HEK293 (cell line): Measurements from ENCODE around the gene ANKRD52.

ENCODE experiments used
- HOXC10 ChIP-seq: sonication (generic); formaldehyde crosslinking; IDR thresholded peaks from 2 replicates; pipeline ENCODE4 v1.8.1; 2023; ENCODE audit warnings: mild to moderate bottlenecking, missing genetic modification reagents
- KLF10 ChIP-seq: fragments of 450-650 bp; IDR thresholded peaks from 2 replicates; pipeline ENCODE4 v1.5.1; 2018; ENCODE audit warnings: missing biosample characterization, mild to moderate bottlenecking, missing genetic modification characterization
- PRDM1 ChIP-seq: fragments of 450-650 bp; formaldehyde crosslinking; IDR thresholded peaks from 2 replicates; pipeline ENCODE4; 2016; ENCODE audit warnings: missing biosample characterization, missing genetic modification characterization
- SP3 ChIP-seq: fragments of 450-650 bp; formaldehyde crosslinking; IDR thresholded peaks from 2 replicates; pipeline ENCODE4 v1.5.1; 2016; ENCODE audit warnings: missing biosample characterization, missing genetic modification characterization
- YY1 ChIP-seq: fragments of 450-650 bp; formaldehyde crosslinking; IDR thresholded peaks from 2 replicates; pipeline ENCODE4 v1.5.1; 2018; ENCODE audit warnings: missing biosample characterization, missing genetic modification characterization
- ZBTB21 ChIP-seq: fragments of 450-650 bp; formaldehyde crosslinking; IDR thresholded peaks from 2 replicates; pipeline ENCODE4 v1.5.1; 2017; ENCODE audit warnings: missing biosample characterization, missing genetic modification characterization
- ZFHX2 ChIP-seq: fragments of 450-650 bp; formaldehyde crosslinking; conservative IDR thresholded peaks from 2 replicates; pipeline ENCODE4 v1.5.1; 2016; ENCODE audit warnings: missing biosample characterization, missing genetic modification characterization
- ZNF221 ChIP-seq: fragments of 450-650 bp; formaldehyde crosslinking; IDR thresholded peaks from 2 replicates; pipeline ENCODE4 v1.5.1; 2017; ENCODE audit warnings: missing biosample characterization, missing genetic modification characterization, borderline replicate concordance
- ZNF341 ChIP-seq: fragments of 450-650 bp; formaldehyde crosslinking; IDR thresholded peaks from 2 replicates; pipeline ENCODE4; 2016; ENCODE audit warnings: low read depth, missing biosample characterization, missing genetic modification characterization
- ZNF596 ChIP-seq: fragments of 450-650 bp; IDR thresholded peaks from 2 replicates; pipeline ENCODE4 v1.5.0; 2018; ENCODE audit warnings: missing biosample characterization, mild to moderate bottlenecking, missing genetic modification characterization, moderate library complexity
- ZNF624 ChIP-seq: fragments of 450-650 bp; formaldehyde crosslinking; IDR thresholded peaks from 2 replicates; pipeline ENCODE4 v1.5.1; 2017; ENCODE audit warnings: missing biosample characterization, missing genetic modification characterization
- ZNF660 ChIP-seq: fragments of 450-650 bp; IDR thresholded peaks from 2 replicates; pipeline ENCODE4 v1.5.1; 2018; ENCODE audit warnings: missing biosample characterization, mild to moderate bottlenecking, missing genetic modification characterization
- ZNF677 ChIP-seq: fragments of 450-650 bp; IDR thresholded peaks from 2 replicates; pipeline ENCODE4 v1.5.0; 2018; ENCODE audit warnings: missing biosample characterization, mild to moderate bottlenecking, missing genetic modification characterization, moderate library complexity
- ZNF776 ChIP-seq: fragments of 450-650 bp; formaldehyde crosslinking; IDR thresholded peaks from 2 replicates; pipeline ENCODE4 v1.5.0; 2017; ENCODE audit warnings: missing biosample characterization, missing genetic modification characterization, borderline replicate concordance
- ZNF777 ChIP-seq: fragments of 450-650 bp; formaldehyde crosslinking; IDR thresholded peaks from 2 replicates; pipeline ENCODE4 v1.5.1; 2017; ENCODE audit warnings: missing biosample characterization, missing genetic modification characterization, borderline replicate concordance
- ZNF843 ChIP-seq: fragments of 450-650 bp; formaldehyde crosslinking; IDR thresholded peaks from 2 replicates; pipeline ENCODE4 v1.5.1; 2016; ENCODE audit warnings: missing biosample characterization, missing genetic modification characterization
- ZSCAN23 ChIP-seq: fragments of 450-650 bp; formaldehyde crosslinking; IDR thresholded peaks from 2 replicates; pipeline ENCODE4 v1.5.1; 2016; ENCODE audit warnings: missing biosample characterization, missing genetic modification characterization
- ZSCAN30 ChIP-seq: fragments of 450-650 bp; IDR thresholded peaks from 2 replicates; pipeline ENCODE4 v1.5.1; 2018; ENCODE audit warnings: missing biosample characterization, mild to moderate bottlenecking, missing genetic modification characterization, moderate library complexity
- TF ChIP-seq, protein P1 (sequence below): fragments of 450-650 bp; formaldehyde crosslinking; IDR thresholded peaks from 2 replicates; pipeline ENCODE4 v1.5.1; 2016; ENCODE audit warnings: missing biosample characterization, missing genetic modification characterization
- TF ChIP-seq, protein P2 (sequence below): fragments of 450-650 bp; formaldehyde crosslinking; optimal IDR thresholded peaks from 2 replicates; pipeline ENCODE3; 2016; ENCODE audit warnings: missing biosample characterization, mild to moderate bottlenecking, missing genetic modification characterization
- TF ChIP-seq, protein P3 (sequence below): fragments of 450-650 bp; formaldehyde crosslinking; IDR thresholded peaks from 2 replicates; pipeline ENCODE4 v1.5.1; 2016; ENCODE audit warnings: missing biosample characterization, missing genetic modification characterization
- TF ChIP-seq, protein P4 (sequence below): fragments of 450-650 bp; formaldehyde crosslinking; IDR thresholded peaks from 2 replicates; pipeline ENCODE4 v1.5.1; 2017; ENCODE audit warnings: missing biosample characterization, missing genetic modification characterization
- TF ChIP-seq, protein P5 (sequence below): fragments of 450-650 bp; formaldehyde crosslinking; IDR thresholded peaks from 2 replicates; pipeline ENCODE4 v1.5.1; 2016; ENCODE audit warnings: missing biosample characterization, missing genetic modification characterization, borderline replicate concordance
- TF ChIP-seq, protein P6 (sequence below): fragments of 450-650 bp; formaldehyde crosslinking; IDR thresholded peaks from 2 replicates; pipeline ENCODE4 v1.5.1; 2016; ENCODE audit warnings: missing biosample characterization, missing genetic modification characterization

ANKRD52 gene

DNA sequence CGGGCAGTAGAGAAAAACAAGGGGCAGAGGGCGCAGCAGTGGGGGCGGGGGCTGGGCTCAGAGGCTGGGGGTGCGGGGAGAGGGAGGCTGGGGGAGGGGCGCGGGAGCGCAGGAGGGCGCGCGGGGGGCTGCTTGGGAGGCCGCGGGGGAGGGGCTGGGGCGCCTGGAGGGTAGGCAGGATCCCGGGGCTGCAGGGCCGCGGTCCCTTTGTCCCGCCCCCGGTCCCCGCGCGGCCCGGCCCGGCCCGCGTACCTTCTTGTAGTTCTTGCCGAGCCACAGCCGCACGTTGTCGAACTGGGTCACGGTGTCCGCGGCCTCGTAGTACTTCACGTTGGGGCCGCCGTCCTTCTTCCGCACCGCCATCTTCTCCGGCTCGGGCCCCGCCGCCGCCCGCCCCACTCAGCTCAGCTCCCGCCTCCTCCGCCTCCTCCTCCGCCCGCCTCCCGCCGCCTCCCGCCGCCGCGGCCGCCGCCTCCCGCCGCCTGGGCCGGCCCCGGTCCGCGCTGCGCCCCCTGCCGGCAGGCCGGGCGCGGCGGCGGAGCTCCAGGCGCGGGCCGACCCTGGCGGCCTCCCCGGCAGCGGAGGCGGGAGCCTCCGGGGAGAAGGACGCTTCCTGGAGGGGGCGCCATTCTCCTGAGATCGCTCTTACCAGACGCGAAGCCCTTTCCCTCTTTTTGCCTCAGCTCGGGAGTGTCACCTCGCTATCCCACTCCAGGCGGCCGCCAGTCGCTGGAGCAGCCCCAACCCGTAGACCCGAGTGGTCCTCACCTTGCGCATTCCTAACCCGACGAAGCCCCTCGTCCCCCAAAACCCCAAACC, 68.9 kb downstream of the ANKRD52 start, which contains the start of gene SMARCC2 (continued):
- TF ChIP-seq, protein P1, sequence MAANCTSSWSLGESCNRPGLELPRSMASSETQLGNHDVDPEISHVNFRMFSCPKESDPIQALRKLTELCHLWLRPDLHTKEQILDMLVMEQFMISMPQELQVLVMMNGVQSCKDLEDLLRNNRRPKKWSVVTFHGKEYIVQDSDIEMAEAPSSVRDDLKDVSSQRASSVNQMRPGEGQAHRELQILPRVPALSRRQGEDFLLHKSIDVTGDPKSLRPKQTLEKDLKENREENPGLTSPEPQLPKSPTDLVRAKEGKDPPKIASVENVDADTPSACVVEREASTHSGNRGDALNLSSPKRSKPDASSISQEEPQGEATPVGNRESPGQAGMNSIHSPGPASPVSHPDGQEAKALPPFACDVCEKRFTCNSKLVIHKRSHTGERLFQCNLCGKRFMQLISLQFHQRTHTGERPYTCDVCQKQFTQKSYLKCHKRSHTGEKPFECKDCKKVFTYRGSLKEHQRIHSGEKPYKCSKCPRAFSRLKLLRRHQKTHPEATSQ: peak; percentile 9; the same call in 1 of the 2 replicates
- TF ChIP-seq, protein P2, sequence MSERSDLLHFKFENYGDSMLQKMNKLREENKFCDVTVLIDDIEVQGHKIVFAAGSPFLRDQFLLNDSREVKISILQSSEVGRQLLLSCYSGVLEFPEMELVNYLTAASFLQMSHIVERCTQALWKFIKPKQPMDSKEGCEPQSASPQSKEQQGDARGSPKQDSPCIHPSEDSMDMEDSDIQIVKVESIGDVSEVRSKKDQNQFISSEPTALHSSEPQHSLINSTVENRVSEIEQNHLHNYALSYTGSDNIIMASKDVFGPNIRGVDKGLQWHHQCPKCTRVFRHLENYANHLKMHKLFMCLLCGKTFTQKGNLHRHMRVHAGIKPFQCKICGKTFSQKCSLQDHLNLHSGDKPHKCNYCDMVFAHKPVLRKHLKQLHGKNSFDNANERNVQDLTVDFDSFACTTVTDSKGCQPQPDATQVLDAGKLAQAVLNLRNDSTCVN: peak; percentile 65
- peak; percentile 65; the same call in 1 of the 2 replicates for TF ChIP-seq ZNF777 (tag by site-specific recombination)
- peak; percentile 29; the same call in 1 of the 2 replicates for TF ChIP-seq ZNF221 (tag by site-specific recombination)
- TF ChIP-seq SP3: peak; percentile 81
- peak; percentile 77 for TF ChIP-seq ZSCAN30 (tag by site-specific recombination)
- peak; percentile 69 for TF ChIP-seq ZSCAN23 (tag by site-specific recombination)
- peak; percentile 35; the same call in 1 of the 2 replicates for TF ChIP-seq ZNF341 (tag by site-specific recombination)
- TF ChIP-seq, protein P3, sequence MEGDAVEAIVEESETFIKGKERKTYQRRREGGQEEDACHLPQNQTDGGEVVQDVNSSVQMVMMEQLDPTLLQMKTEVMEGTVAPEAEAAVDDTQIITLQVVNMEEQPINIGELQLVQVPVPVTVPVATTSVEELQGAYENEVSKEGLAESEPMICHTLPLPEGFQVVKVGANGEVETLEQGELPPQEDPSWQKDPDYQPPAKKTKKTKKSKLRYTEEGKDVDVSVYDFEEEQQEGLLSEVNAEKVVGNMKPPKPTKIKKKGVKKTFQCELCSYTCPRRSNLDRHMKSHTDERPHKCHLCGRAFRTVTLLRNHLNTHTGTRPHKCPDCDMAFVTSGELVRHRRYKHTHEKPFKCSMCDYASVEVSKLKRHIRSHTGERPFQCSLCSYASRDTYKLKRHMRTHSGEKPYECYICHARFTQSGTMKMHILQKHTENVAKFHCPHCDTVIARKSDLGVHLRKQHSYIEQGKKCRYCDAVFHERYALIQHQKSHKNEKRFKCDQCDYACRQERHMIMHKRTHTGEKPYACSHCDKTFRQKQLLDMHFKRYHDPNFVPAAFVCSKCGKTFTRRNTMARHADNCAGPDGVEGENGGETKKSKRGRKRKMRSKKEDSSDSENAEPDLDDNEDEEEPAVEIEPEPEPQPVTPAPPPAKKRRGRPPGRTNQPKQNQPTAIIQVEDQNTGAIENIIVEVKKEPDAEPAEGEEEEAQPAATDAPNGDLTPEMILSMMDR: peak; percentile 92
- peak; percentile 27; the same call in 1 of the 2 replicates for TF ChIP-seq ZNF596 (tag by site-specific recombination)
- peak; percentile 76 for TF ChIP-seq ZFHX2 (tag by site-specific recombination)
- no peak for TF ChIP-seq HOXC10 (CRISPR knock-in tag)
- 0 out of 2 replicates have a peak, but pooled peaks have one; percentile 5 for TF ChIP-seq ZNF843 (tag by site-specific recombination)
- TF ChIP-seq, protein P4, sequence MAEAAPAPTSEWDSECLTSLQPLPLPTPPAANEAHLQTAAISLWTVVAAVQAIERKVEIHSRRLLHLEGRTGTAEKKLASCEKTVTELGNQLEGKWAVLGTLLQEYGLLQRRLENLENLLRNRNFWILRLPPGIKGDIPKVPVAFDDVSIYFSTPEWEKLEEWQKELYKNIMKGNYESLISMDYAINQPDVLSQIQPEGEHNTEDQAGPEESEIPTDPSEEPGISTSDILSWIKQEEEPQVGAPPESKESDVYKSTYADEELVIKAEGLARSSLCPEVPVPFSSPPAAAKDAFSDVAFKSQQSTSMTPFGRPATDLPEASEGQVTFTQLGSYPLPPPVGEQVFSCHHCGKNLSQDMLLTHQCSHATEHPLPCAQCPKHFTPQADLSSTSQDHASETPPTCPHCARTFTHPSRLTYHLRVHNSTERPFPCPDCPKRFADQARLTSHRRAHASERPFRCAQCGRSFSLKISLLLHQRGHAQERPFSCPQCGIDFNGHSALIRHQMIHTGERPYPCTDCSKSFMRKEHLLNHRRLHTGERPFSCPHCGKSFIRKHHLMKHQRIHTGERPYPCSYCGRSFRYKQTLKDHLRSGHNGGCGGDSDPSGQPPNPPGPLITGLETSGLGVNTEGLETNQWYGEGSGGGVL (tag by site-specific recombination): peak; percentile 78
- TF ChIP-seq YY1: peak; percentile 50; the same call in 1 of the 2 replicates
- TF ChIP-seq ZNF677 (tag by site-specific recombination): 0 out of 2 replicates have a peak, but pooled peaks have one; percentile 17
- TF ChIP-seq ZNF624 (tag by site-specific recombination): no peak
- no peak for TF ChIP-seq ZBTB21 (tag by site-specific recombination)
- TF ChIP-seq, protein P5, sequence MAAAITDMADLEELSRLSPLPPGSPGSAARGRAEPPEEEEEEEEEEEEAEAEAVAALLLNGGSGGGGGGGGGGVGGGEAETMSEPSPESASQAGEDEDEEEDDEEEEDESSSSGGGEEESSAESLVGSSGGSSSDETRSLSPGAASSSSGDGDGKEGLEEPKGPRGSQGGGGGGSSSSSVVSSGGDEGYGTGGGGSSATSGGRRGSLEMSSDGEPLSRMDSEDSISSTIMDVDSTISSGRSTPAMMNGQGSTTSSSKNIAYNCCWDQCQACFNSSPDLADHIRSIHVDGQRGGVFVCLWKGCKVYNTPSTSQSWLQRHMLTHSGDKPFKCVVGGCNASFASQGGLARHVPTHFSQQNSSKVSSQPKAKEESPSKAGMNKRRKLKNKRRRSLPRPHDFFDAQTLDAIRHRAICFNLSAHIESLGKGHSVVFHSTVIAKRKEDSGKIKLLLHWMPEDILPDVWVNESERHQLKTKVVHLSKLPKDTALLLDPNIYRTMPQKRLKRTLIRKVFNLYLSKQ: no peak
- 0 out of 2 replicates have a peak, but pooled peaks have one; percentile 32 for TF ChIP-seq KLF10
- peak; percentile 90 for TF ChIP-seq PRDM1 (tag by site-specific recombination)
- TF ChIP-seq ZNF776 (tag by site-specific recombination): no peak
- TF ChIP-seq, protein P6, sequence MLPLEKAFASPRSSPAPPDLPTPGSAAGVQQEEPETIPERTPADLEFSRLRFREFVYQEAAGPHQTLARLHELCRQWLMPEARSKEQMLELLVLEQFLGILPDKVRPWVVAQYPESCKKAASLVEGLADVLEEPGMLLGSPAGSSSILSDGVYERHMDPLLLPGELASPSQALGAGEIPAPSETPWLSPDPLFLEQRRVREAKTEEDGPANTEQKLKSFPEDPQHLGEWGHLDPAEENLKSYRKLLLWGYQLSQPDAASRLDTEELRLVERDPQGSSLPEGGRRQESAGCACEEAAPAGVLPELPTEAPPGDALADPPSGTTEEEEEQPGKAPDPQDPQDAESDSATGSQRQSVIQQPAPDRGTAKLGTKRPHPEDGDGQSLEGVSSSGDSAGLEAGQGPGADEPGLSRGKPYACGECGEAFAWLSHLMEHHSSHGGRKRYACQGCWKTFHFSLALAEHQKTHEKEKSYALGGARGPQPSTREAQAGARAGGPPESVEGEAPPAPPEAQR (tag by site-specific recombination): no peak
- TF ChIP-seq ZNF660 (tag by site-specific recombination): peak; percentile 80
